Ishikawa (cell line): ENCODE measurements around the gene TRIP12.
A peak's percentile ranks its signal among the peaks of the same experiment; 100 is the strongest.

Source experiments
- CEBPB ChIP-seq: IDR thresholded peaks from 2 replicates; pipeline ENCODE4 v1.6.1; 2012
- EP300 ChIP-seq: IDR thresholded peaks from 2 replicates; pipeline ENCODE4 v1.6.1; 2012; ENCODE audit warnings: borderline replicate concordance
- FOXM1 ChIP-seq: IDR thresholded peaks from 2 replicates; pipeline ENCODE4 v1.6.1; 2012; ENCODE audit warnings: low read depth, borderline replicate concordance
- MAX ChIP-seq: IDR thresholded peaks from 2 replicates; pipeline ENCODE4 v1.6.1; 2012
- TAF1 ChIP-seq: IDR thresholded peaks from 2 replicates; pipeline ENCODE4 v1.6.1; 2012; ENCODE audit warnings: low read depth, mild to moderate bottlenecking
- TEAD4 ChIP-seq: IDR thresholded peaks from 2 replicates; pipeline ENCODE4 v1.6.1; 2012

DNA sequence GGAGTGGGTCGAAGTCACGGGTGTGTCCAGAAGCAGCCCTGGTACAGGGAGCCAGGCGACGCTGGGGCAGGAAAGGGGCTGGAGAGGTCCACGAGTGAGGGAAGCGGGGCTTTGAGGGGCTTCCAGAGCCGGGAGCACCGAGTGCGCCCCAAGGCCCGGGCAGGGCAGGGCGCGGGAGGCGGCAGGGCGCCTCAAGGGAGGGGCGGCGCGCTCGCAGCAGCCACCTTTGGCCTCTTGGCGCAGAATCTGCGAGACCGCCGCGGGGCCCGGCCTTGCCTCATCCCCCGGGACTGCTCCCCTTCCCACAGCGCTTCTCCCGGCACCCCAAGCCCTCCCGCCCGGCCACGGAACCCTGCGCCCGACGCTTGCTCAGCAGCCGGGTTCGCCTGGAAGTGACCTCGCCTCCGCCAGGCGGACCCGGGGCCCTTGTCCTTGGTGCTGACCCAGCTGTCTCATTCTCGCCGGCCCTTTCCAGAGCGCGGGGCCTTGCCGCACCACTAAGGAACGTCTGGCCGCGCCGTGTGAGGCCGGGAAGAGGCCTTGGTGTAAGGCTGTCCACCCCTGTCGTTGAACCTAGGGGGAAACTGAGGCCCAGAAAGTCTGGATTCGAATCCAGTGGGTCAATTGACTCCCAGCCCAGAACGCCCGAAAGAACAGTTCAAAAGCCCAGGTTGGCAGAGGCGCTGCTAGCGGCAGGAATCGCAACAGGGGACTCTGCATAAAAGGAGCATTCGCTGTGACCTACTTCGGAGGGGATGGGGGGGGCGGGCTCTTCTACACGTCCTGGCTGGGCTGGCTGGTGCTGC, 206.9 kb downstream of the TRIP12 start:
- TF ChIP-seq CEBPB (no peak), MAX (peak; percentile 51; the same call in 1 of the 2 replicates), EP300 (no peak), TEAD4 (no peak), FOXM1 (no peak), TAF1 (no peak)
